Breast epithelium (tissue), 4 donors: ENCODE measurements around the gene RBP2. TPM values are rescaled to one million over a fixed set of nuclear protein-coding genes. Genes with fewer than 3 reads are reported as not detected.

Source experiments
- DNase-seq, 2 donors: peaks; one replicate each; pipeline ENCODE4 v3.0.0-alpha.2; 2019; ENCODE audit warnings: low spot score in 2 of 2
- H3K27ac ChIP-seq, 2 donors: fragments of 200-600 bp; sonication (generic) in 1 of 2; one replicate each; pipeline ENCODE4 v1.5.1; 2016 to 2019; ENCODE audit warnings: mild to moderate bottlenecking in 1 of 2
- H3K27me3 ChIP-seq, 2 donors: fragments of 200-600 bp; sonication (generic) in 1 of 2; one replicate each; pipeline versions ENCODE4 v1.5.1 to v1.6.0; 2017 to 2019; ENCODE audit warnings: control low read depth in 1 of 2, mild to moderate bottlenecking in 1 of 2
- H3K36me3 ChIP-seq: fragments of 200-600 bp; one replicate; pipeline ENCODE4 v1.5.1; 2019
- H3K4me1 ChIP-seq, 2 donors: fragments of 200-600 bp; sonication (generic); one replicate each; pipeline ENCODE4 v1.5.1; 2016 to 2019; ENCODE audit warnings: control low read depth in 1 of 2
- H3K4me3 ChIP-seq, 3 donors: fragments of 200-600 bp; sonication (generic); 1 replicate in 2 of 3; 2 replicates in 1 of 3; pipeline ENCODE4 v1.5.1; 2016 to 2019; ENCODE audit warnings: mild to moderate bottlenecking in 3 of 3, moderate library complexity in 2 of 3
- H3K9me3 ChIP-seq, 2 donors: fragments of 200-600 bp; sonication (generic) in 1 of 2; one replicate each; pipeline ENCODE4 v1.5.1; 2016 to 2019; ENCODE audit warnings: control low read depth in 1 of 2
- CTCF ChIP-seq, 3 donors: fragments of 450-650 bp; IDR thresholded peaks; one replicate each; pipeline ENCODE4 v1.5.1; 2016 to 2017; ENCODE audit warnings: antibody characterized with exemption in 3 of 3, mild to moderate bottlenecking in 3 of 3, moderate library complexity in 3 of 3
- POLR2A ChIP-seq: fragments of 450-650 bp; IDR thresholded peaks from one replicate; pipeline ENCODE4 v1.6.1; 2016; ENCODE audit warnings: antibody characterized with exemption, mild to moderate bottlenecking, moderate library complexity
- POLR2AphosphoS5 ChIP-seq, 3 donors: sonication (generic); formaldehyde crosslinking; IDR thresholded peaks; one replicate each; pipeline ENCODE4 v1.6.1; 2017; ENCODE audit warnings: antibody characterized with exemption in 3 of 3
- intact Hi-C: fragments of 100-400 bp; cut with DNase I; formaldehyde crosslinking; loops from one replicate; pipeline ENCODE4 v1.15.1; 2023; ENCODE audit warnings: low total_unique reads
- total RNA-seq, 3 donors: library from RNA; depleted of rRNA; stranded (reverse); fragments of >200 nt; gene quantifications; one replicate each; pipeline ENCODE4 v1.1.0, GENCODE V29; 2016

The RBP2 gene
- total RNA-seq, 3 donors from 2014 or later, result 1.3 TPM; not detected in 2

- Histone ChIP-seq H3K4me3 (no peak overlapping the region), H3K27me3 (no peaks in the 10 kb centered on the region), H3K9me3 (no peaks in the 10 kb centered on the region), H3K36me3 (no peaks in the 10 kb centered on the region), H3K27ac (no peak overlapping the region), H3K4me1 (no peaks in the 10 kb centered on the region)
- intact Hi-C loops, result no loop called here
- TF ChIP-seq POLR2A (no peak), POLR2AphosphoS5 (IDR thresholded peaks at IDR 0.05) (no peak), CTCF (IDR thresholded peaks at IDR 0.05) (no peak)
- no peak for DNase-seq
These were observed 31.9 kb downstream of the RBP2 start for GRCh38 chr3:139444446-139444845.

- Histone ChIP-seq H3K4me3 (no peak overlapping the region), H3K9me3 (no peaks in the 10 kb centered on the region), H3K27me3 (no peaks in the 10 kb centered on the region), H3K36me3 (no peaks in the 10 kb centered on the region), H3K4me1 (no peaks in the 10 kb centered on the region), H3K27ac (no peak overlapping the region)
- TF ChIP-seq POLR2AphosphoS5 (IDR thresholded peaks at IDR 0.05), result no peak
- TF ChIP-seq POLR2A, result no peak
- no peak for TF ChIP-seq CTCF (IDR thresholded peaks at IDR 0.05)
- no peak for DNase-seq
- intact Hi-C loops, result no loop called here
These were observed 33.1 kb downstream of the RBP2 start for GRCh38 chr3:139443186-139443585.

- Histone ChIP-seq H3K27ac (no peak overlapping the region), H3K36me3 (no peaks in the 10 kb centered on the region), H3K27me3 (no peaks in the 10 kb centered on the region), H3K9me3 (no peaks in the 10 kb centered on the region), H3K4me1 (no peaks in the 10 kb centered on the region), H3K4me3 (no peak overlapping the region)
- TF ChIP-seq POLR2AphosphoS5 (IDR thresholded peaks at IDR 0.05) (no peak), POLR2A (no peak), CTCF (IDR thresholded peaks at IDR 0.05) (no peak)
- no peak for DNase-seq
- intact Hi-C loops, result no loop called here
These were observed 34.7 kb downstream of the RBP2 start for GRCh38 chr3:139441656-139442055.

DNA sequence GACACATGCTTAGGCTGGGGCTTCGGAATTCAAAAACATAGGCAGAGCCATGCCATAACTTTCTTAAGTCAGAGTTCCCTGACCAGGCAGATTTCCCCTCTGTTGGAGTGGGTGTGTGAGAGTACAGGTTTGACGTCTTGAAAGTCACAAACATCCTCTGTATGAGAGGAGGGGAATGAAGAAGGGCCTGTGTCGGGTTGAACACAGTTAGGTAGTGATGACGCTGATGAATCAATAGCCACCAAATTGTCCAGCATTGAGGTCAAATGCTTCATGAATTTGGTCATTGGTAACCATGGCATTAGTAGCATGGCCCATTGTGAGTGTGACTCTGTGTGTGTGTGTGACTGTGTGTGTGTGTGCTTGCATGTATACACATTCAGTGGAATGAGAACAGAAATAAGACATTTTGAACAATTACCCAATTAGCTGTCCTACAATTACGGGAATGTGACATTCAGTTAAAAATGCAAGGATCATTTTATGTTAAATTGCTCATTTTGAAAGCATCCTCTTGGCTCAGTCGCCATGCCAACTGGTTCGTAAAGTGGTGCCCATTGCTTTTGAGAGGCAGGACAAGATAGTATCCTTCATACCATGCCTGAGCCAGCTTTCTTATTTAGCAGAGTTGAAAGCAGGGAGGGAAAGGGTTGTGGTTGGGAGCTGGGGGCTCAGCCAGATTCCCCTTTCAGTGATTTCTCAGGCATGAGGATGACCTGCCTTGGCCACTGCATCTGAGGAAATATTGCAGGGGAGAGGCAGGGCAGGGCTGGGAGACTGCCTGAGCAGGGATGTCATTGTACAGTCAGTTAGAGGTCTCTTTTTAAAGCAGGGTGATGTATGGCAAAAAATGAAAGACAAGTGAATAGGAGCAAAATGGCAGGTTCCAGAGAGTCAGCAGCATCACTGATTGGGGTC is 35.4 kb downstream of the RBP2 start:
- no peak overlapping the region for H3K27ac ChIP-seq
- H3K27me3 ChIP-seq, result no peaks in the 10 kb centered on the region
- H3K4me1 ChIP-seq, result no peaks in the 10 kb centered on the region
- no peak for DNase-seq
- no peaks in the 10 kb centered on the region for H3K9me3 ChIP-seq
- intact Hi-C loops, result no loop called here
- H3K4me3 ChIP-seq, result no peak overlapping the region
- no peaks in the 10 kb centered on the region for H3K36me3 ChIP-seq
- TF ChIP-seq POLR2A (no peak), POLR2AphosphoS5 (IDR thresholded peaks at IDR 0.05) (no peak), CTCF (IDR thresholded peaks at IDR 0.05) (no peak)

GRCh38 chr3:139439278-139439677 is 37.0 kb downstream of the RBP2 start:
- Histone ChIP-seq H3K4me1 (no peaks in the 10 kb centered on the region), H3K27ac (no peak overlapping the region)
- no peak for TF ChIP-seq CTCF (IDR thresholded peaks at IDR 0.05)
- TF ChIP-seq POLR2A, result no peak
- TF ChIP-seq POLR2AphosphoS5 (IDR thresholded peaks at IDR 0.05), result no peak

More at GRCh38 chr3:139439278-139439677, 37.0 kb downstream of the RBP2 start:
- intact Hi-C loops, result no loop called here
- no peak overlapping the region for H3K4me3 ChIP-seq
- DNase-seq, result no peak
- no peaks in the 10 kb centered on the region for H3K9me3 ChIP-seq
- no peaks in the 10 kb centered on the region for H3K36me3 ChIP-seq
- no peaks in the 10 kb centered on the region for H3K27me3 ChIP-seq
